Thoracic aorta (tissue), 2 donors: ENCODE data around the gene NLRC5. TPM values are rescaled to one million over a fixed set of nuclear protein-coding genes. Genes with fewer than 3 reads are reported as not detected.
"Not testable (repeated sequence)": the region's sequence is repeated elsewhere in the genome, so short reads cannot be mapped to it uniquely, and the experiment has no call there.

Experiments
- ATAC-seq: fragments of 150-250 bp; one replicate; pipeline ENCODE4 v1.8.0; 2017; ENCODE audit warnings: low read depth; ENCODE audit not compliant: insufficient number of reproducible peaks, low FRiP score
- DNase-seq: peaks from one replicate; pipeline ENCODE4 v3.0.0-alpha.2; 2020; ENCODE audit warnings: low spot score
- H3K27ac ChIP-seq, 2 donors: fragments of 200-600 bp; sonication (generic); 1 replicate in 1 of 2; 2 replicates in 1 of 2; pipeline ENCODE4 v1.5.1; 2016; ENCODE audit warnings: mild to moderate bottlenecking in 2 of 2, moderate library complexity in 2 of 2
- H3K27me3 ChIP-seq: fragments of 200-600 bp; sonication (generic); replicated peaks from 2 replicates; pipeline ENCODE4 v1.6.0; 2016; ENCODE audit warnings: mild to moderate bottlenecking; ENCODE audit not compliant: insufficient read depth
- H3K36me3 ChIP-seq: fragments of 200-600 bp; sonication (generic); one replicate; pipeline ENCODE4 v1.5.1; 2016
- H3K4me1 ChIP-seq, 2 donors: fragments of 200-600 bp; sonication (generic); 1 replicate in 1 of 2; 2 replicates in 1 of 2; pipeline versions ENCODE4 v1.5.1 to v1.6.0; 2016; ENCODE audit warnings: low read depth in 2 of 2, mild to moderate bottlenecking in 1 of 2; ENCODE audit not compliant: control insufficient read depth in 1 of 2
- H3K4me3 ChIP-seq: fragments of 200-600 bp; sonication (generic); 2 replicates; pipeline ENCODE4 v1.5.1; 2016; ENCODE audit warnings: mild to moderate bottlenecking
- H3K9me3 ChIP-seq: fragments of 200-600 bp; sonication (generic); 2 replicates; pipeline ENCODE4 v1.5.1; 2016
- CTCF ChIP-seq: fragments of 200-600 bp; sonication (generic); IDR thresholded peaks from one replicate; pipeline ENCODE4 v1.5.1; 2019; ENCODE audit warnings: antibody characterized with exemption
- total RNA-seq, 2 donors: library from RNA; depleted of rRNA; stranded (reverse); fragments of >200 nt; gene quantifications; one replicate each; pipeline versions ENCODE4 v1.1.0 to v1.2.3, GENCODE V29; 2016

NLRC5 gene
- total RNA-seq, 2 donors from 2014 or later, result 51.0 to 54.4 TPM

GRCh38 chr16:57070424-57070823 lies 81.1 kb downstream of the NLRC5 start:
- no peaks in the 10 kb centered on the region for H3K27me3 ChIP-seq
- no peak overlapping the region for H3K27ac ChIP-seq
- no peaks in the 10 kb centered on the region for H3K9me3 ChIP-seq
- no peak for ATAC-seq
- no peak overlapping the region for H3K4me3 ChIP-seq
- peaks cover under 1% of the 10 kb centered on the region for H3K36me3 ChIP-seq
- TF ChIP-seq CTCF, result no peak
- DNase-seq, result no peak
- no peaks in the 10 kb centered on the region for H3K4me1 ChIP-seq

- H3K4me1 ChIP-seq, H3K27ac ChIP-seq, H3K4me3 ChIP-seq, DNase-seq, H3K27me3 ChIP-seq, ATAC-seq, H3K9me3 ChIP-seq, H3K36me3 ChIP-seq: not testable (repeated sequence)
These were observed 81.8 kb downstream of the NLRC5 start for GRCh38 chr16:57071081-57071732.

GRCh38 chr16:57071831-57072582 lies 82.7 kb downstream of the NLRC5 start:
- DNase-seq (no peak), ATAC-seq (no peak)
- Histone ChIP-seq H3K27me3 (no peaks in the 10 kb centered on the region), H3K4me1 (no peaks in the 10 kb centered on the region), H3K9me3 (no peaks in the 10 kb centered on the region), H3K36me3 (no peaks in the 10 kb centered on the region), H3K27ac (no peak overlapping the region), H3K4me3 (no peak overlapping the region)
- TF ChIP-seq CTCF, result no peak

GRCh38 chr16:57072616-57073275 lies 83.4 kb downstream of the NLRC5 start:
- H3K9me3 ChIP-seq, result no peaks in the 10 kb centered on the region
- DNase-seq, result no peak
- H3K36me3 ChIP-seq, result no peaks in the 10 kb centered on the region
- no peak for TF ChIP-seq CTCF
- no peak overlapping the region for H3K27ac ChIP-seq
- no peak for ATAC-seq
- H3K4me3 ChIP-seq, result no peak overlapping the region
- no peaks in the 10 kb centered on the region for H3K4me1 ChIP-seq
- H3K27me3 ChIP-seq, result no peaks in the 10 kb centered on the region

- DNase-seq (no peak), ATAC-seq (no peak)
- TF ChIP-seq CTCF, result no peak
- Histone ChIP-seq H3K4me1 (no peaks in the 10 kb centered on the region), H3K27me3 (no peaks in the 10 kb centered on the region), H3K36me3 (no peaks in the 10 kb centered on the region), H3K9me3 (no peaks in the 10 kb centered on the region), H3K4me3 (no peak overlapping the region), H3K27ac (no peak overlapping the region)
These were observed 88.4 kb downstream of the NLRC5 start for GRCh38 chr16:57077714-57078113.
